ENCODE measurements around the gene LRRN2. TPM values are rescaled to one million over a fixed set of nuclear protein-coding genes. Genes with fewer than 3 reads are reported as not detected.
"Not testable (repeated sequence)": the region's sequence is repeated elsewhere in the genome, so short reads cannot be mapped to it uniquely, and the experiment has no call there.

Gene LRRN2
- total and polyA plus RNA-seq, 2 donors (not counting 3 experiments of a cell fraction or from before 2014, with no cell fraction given): not detected

DNA sequence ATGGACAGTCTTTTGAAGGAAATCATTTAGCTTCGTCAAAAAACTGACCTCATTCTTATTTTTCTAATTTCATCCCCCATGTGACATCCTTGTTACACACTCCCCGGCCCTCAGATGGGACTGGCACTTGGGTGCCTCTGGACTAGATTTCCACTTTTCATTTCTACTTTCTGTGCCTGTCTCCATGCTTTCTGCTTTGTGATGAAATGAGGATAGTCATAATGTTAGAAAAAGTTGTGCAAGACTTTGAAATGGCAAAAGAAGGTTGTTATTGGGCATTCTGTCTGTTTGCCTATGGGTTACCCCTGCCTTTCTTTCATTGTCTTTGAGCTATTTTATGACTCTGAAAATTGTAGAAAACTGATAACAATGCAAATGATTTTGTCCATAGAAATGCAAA, 114.4 kb downstream of the LRRN2 start:
- H3K79me2 ChIP-seq (ENCODE audit: control insufficient read depth, insufficient read depth, low read length): no peaks in the 10 kb centered on the region
- CTCF ChIA-PET: interaction anchor here (0.7 to 1.0 kb wide), 2 partner anchors 23 to 236 kb away, joined by 4 to 5 read pairs; no protein-coding TSS in a partner anchor
- H3K36me3 ChIP-seq (ENCODE audit: control insufficient read depth in 2 of 2, extremely low read depth in 1 of 2, insufficient read depth in 2 of 2, low read length in 2 of 2): no peaks in the 10 kb centered on the region
- no peak overlapping the region for H3K27ac ChIP-seq (ENCODE audit: insufficient read depth, low read depth, low read length)
- no peaks in the 10 kb centered on the region for H3K27me3 ChIP-seq (ENCODE audit: control insufficient read depth in 2 of 2, insufficient read depth in 2 of 2, low read length in 2 of 2)
- H3K4me3 ChIP-seq (replicated peaks in 1 of 3; ENCODE audit: insufficient read depth in 1 of 3, low read depth in 1 of 3, low read length in 3 of 3): no peak overlapping the region
- H3K4me1 ChIP-seq (ENCODE audit: control insufficient read depth, extremely low read depth, insufficient read depth, low read length): peaks cover 4% of the 10 kb centered on the region
- TF ChIP-seq MYC (IDR thresholded peaks at IDR 0.05; ENCODE audit: low read depth, low read length) (no peak), POLR2A (IDR thresholded peaks at IDR 0.05; ENCODE audit: low read depth, low read length) (no peak), FOS (IDR thresholded peaks at IDR 0.05; ENCODE audit: borderline replicate concordance, insufficient read depth, low read length) (no peak), POLR2AphosphoS5 (IDR thresholded peaks at IDR 0.05; ENCODE audit: insufficient read depth, low read depth, low read length) (no peak), GATA2 (IDR thresholded peaks at IDR 0.05; ENCODE audit: insufficient read depth, insufficient read length, low read depth, low read length) (no peak), EZH2 (IDR thresholded peaks at IDR 0.05; ENCODE audit: borderline replicate concordance, low read depth, low read length, severe bottlenecking) (no peak), JUN (IDR thresholded peaks at IDR 0.05; ENCODE audit: borderline replicate concordance, insufficient read depth, insufficient read length, low read depth) (no peak)
- TF ChIP-seq, protein P1, sequence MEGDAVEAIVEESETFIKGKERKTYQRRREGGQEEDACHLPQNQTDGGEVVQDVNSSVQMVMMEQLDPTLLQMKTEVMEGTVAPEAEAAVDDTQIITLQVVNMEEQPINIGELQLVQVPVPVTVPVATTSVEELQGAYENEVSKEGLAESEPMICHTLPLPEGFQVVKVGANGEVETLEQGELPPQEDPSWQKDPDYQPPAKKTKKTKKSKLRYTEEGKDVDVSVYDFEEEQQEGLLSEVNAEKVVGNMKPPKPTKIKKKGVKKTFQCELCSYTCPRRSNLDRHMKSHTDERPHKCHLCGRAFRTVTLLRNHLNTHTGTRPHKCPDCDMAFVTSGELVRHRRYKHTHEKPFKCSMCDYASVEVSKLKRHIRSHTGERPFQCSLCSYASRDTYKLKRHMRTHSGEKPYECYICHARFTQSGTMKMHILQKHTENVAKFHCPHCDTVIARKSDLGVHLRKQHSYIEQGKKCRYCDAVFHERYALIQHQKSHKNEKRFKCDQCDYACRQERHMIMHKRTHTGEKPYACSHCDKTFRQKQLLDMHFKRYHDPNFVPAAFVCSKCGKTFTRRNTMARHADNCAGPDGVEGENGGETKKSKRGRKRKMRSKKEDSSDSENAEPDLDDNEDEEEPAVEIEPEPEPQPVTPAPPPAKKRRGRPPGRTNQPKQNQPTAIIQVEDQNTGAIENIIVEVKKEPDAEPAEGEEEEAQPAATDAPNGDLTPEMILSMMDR (IDR thresholded peaks at IDR 0.05; ENCODE audit: extremely low read depth in 1 of 2, insufficient read depth in 1 of 2, low read depth in 1 of 2, low read length in 2 of 2): no peak
- TF ChIP-seq, protein P2, sequence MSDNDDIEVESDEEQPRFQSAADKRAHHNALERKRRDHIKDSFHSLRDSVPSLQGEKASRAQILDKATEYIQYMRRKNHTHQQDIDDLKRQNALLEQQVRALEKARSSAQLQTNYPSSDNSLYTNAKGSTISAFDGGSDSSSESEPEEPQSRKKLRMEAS (IDR thresholded peaks at IDR 0.05; ENCODE audit: insufficient read depth, insufficient read length): no peak
- H3K9me3 ChIP-seq (replicated peaks; ENCODE audit: control insufficient read depth, insufficient read depth, low read length): no peaks in the 10 kb centered on the region
- no TSS peak for BruUV-seq (replicated peaks)
- intact Hi-C loops (cut with micrococcal nuclease): no loop called here
- dilution Hi-C loops (cut with MboI; ENCODE audit: extremely low pct_ligation_motif_present, low sequenced_read_pairs): no loop called here
- no peaks in the 10 kb centered on the region for H3K9me1 ChIP-seq (replicated peaks; ENCODE audit: control insufficient read depth, extremely low read depth, insufficient read depth, low read length)
- no peak overlapping the region for H3K9ac ChIP-seq (replicated peaks; ENCODE audit: extremely low read depth, insufficient read depth, low read length)
- DNase-seq (ENCODE audit: low read depth, low spot score) (no peak), FAIRE-seq (no peak)
- H3K4me2 ChIP-seq (ENCODE audit: insufficient read depth, low read length): no peak overlapping the region
- H4K20me1 ChIP-seq (replicated peaks; ENCODE audit: control insufficient read depth, extremely low read depth, insufficient read depth, low read length): no peaks in the 10 kb centered on the region
- no peak overlapping the region for H2AFZ ChIP-seq (ENCODE audit: low read depth, low read length)
- POLR2A ChIA-PET: no interaction called here

DNA sequence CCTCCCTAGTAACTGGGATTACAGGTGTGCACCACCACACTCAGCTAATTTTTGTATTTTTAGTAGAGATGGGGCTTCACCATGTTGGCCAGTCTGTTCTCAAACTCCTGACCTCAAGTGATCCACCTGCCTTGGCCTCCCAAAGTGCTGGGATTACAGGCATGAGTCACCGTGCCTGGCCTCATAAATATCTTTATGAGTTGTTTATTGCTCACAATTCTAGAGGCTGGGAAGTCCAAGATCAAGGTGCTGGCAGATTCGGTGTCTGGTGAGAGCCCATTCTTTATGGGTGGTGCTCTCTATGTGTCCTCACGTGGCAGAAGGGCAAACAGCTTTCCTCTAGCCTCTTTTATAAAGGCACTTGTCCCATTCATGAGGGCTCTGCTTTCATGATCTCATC, 115.5 kb downstream of the LRRN2 start:
- BruUV-seq (replicated peaks); POLR2A ChIA-PET; FAIRE-seq; H3K4me3 ChIP-seq (replicated peaks in 1 of 3; ENCODE audit: insufficient read depth in 1 of 3, low read depth in 1 of 3, low read length in 3 of 3); H3K9me3 ChIP-seq (replicated peaks; ENCODE audit: control insufficient read depth, insufficient read depth, low read length); H3K27ac ChIP-seq (ENCODE audit: insufficient read depth, low read depth, low read length); H3K4me1 ChIP-seq (ENCODE audit: control insufficient read depth, extremely low read depth, insufficient read depth, low read length); H3K4me2 ChIP-seq (ENCODE audit: insufficient read depth, low read length); intact Hi-C loops (cut with micrococcal nuclease); dilution Hi-C loops (cut with MboI; ENCODE audit: extremely low pct_ligation_motif_present, low sequenced_read_pairs); H2AFZ ChIP-seq (ENCODE audit: low read depth, low read length); H3K36me3 ChIP-seq (ENCODE audit: control insufficient read depth in 2 of 2, extremely low read depth in 1 of 2, insufficient read depth in 2 of 2, low read length in 2 of 2); DNase-seq (ENCODE audit: low read depth, low spot score); H3K9ac ChIP-seq (replicated peaks; ENCODE audit: extremely low read depth, insufficient read depth, low read length); H4K20me1 ChIP-seq (replicated peaks; ENCODE audit: control insufficient read depth, extremely low read depth, insufficient read depth, low read length); H3K27me3 ChIP-seq (ENCODE audit: control insufficient read depth in 2 of 2, insufficient read depth in 2 of 2, low read length in 2 of 2); H3K9me1 ChIP-seq (replicated peaks; ENCODE audit: control insufficient read depth, extremely low read depth, insufficient read depth, low read length); H3K79me2 ChIP-seq (ENCODE audit: control insufficient read depth, insufficient read depth, low read length): not testable (repeated sequence)
- CTCF ChIA-PET: interaction anchor here (5.9 kb wide), 1 partner anchor 238 kb away, joined by 265 read pairs; no protein-coding TSS in a partner anchor
